Inflammatory macrophage (primary cell): ENCODE data around the gene ARHGAP9.

Experiments used
- DNase-seq, 2 donors: peaks; one replicate each; pipeline ENCODE4 v3.0.0-alpha.2; 2020 to 2022

Gene ARHGAP9

GRCh38 chr12:57491393-57492280, 12.0 kb upstream of the ARHGAP9 start:
- DNase-seq: no peak

GRCh38 chr12:57490126-57490525, 10.5 kb upstream of the ARHGAP9 start:
- DNase-seq: no peak

- DNase-seq: no peak
Measured at GRCh38 chr12:57489157-57489641, 9.5 kb upstream of the ARHGAP9 start.

GRCh38 chr12:57488402-57489156, 8.9 kb upstream of the ARHGAP9 start:
- DNase-seq: no peak

GRCh38 chr12:57487597-57488401, 8.1 kb upstream of the ARHGAP9 start, which contains the start of gene MARS1:
MARS1 (plus strand) TSS chr12:57488068; CDS start chr12:57488091, 23 bp downstream.
- peak; percentile 96 to 97 for DNase-seq

- DNase-seq: no peak
Measured at GRCh38 chr12:57487055-57487596, 7.5 kb upstream of the ARHGAP9 start.

- no peak for DNase-seq
Measured at GRCh38 chr12:57485695-57486094, 6.0 kb upstream of the ARHGAP9 start.

GRCh38 chr12:57483466-57483865, 3.8 kb upstream of the ARHGAP9 start:
- no peak for DNase-seq

GRCh38 chr12:57481671-57482070, 2.0 kb upstream of the ARHGAP9 start:
- no peak for DNase-seq

- DNase-seq: no peak
Measured at GRCh38 chr12:57479043-57479375, 657 bp downstream of the ARHGAP9 start.

GRCh38 chr12:57477710-57478681, 1.7 kb downstream of the ARHGAP9 start:
- peak; percentile 59 to 81 for DNase-seq

- no peak for DNase-seq
Measured at GRCh38 chr12:57476993-57477709, 2.5 kb downstream of the ARHGAP9 start.

- DNase-seq: peak; percentile 35 to 66
Measured at GRCh38 chr12:57476162-57476992, 3.3 kb downstream of the ARHGAP9 start.

GRCh38 chr12:57475271-57476161, 4.2 kb downstream of the ARHGAP9 start:
- DNase-seq: peak; percentile 24 to 52

- DNase-seq: no peak
Measured at GRCh38 chr12:57474862-57475261, 4.8 kb downstream of the ARHGAP9 start.

- no peak for DNase-seq
Measured at GRCh38 chr12:57474430-57474829, 5.2 kb downstream of the ARHGAP9 start.

- no peak for DNase-seq
Measured at GRCh38 chr12:57473886-57474285, 5.8 kb downstream of the ARHGAP9 start.

- no peak for DNase-seq
Measured at GRCh38 chr12:57473392-57473791, 6.3 kb downstream of the ARHGAP9 start.
